Measurements from ENCODE around the gene TLE7.

The TLE7 gene

DNA sequence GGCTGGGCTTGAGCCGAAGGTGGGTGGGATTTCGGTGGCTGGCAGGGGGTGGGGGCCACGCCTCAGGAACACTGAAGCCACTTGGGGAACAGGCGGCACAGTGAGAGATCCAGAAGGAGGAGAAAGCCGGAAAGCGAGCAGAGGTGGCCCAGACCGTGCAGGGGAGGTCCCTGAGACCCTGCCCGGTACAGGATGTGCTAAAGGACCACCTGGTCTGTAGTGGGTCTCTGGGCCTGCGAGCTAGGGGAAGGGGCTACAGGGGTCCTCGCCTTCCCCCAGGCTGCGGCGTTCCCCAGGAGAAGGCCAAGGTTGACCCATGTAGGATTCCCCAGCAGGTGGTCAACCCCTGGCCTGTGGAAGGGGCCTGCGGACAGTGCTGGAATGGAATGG, at the start of gene TLE7:
Gene TLE7, minus strand, starts transcription at position 4 of the 390 bp plus-strand sequence. CDS start 8,730 bp downstream, outside the sequence.
- DNase-seq = no peak

DNA sequence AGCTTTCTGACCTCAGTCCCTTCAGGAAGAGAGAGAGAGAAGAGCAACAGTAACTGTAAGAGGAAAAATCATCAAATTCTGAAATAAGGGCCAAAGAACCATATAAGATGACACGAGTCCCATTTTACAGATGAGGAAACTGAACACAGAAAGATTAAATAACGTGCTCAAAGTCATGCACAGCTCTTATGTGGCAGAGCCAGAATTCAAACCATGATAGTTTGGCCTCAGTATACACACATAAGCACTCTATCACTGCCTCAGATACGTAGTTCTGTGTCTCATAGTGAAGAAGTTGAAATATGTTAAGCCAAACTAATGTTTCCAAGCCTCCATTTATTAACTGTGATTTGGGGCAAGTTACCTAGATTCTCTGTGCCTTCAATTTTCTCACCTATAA, 49.2 kb upstream of the TLE7 start:
- DNase-seq = no peak

DNA sequence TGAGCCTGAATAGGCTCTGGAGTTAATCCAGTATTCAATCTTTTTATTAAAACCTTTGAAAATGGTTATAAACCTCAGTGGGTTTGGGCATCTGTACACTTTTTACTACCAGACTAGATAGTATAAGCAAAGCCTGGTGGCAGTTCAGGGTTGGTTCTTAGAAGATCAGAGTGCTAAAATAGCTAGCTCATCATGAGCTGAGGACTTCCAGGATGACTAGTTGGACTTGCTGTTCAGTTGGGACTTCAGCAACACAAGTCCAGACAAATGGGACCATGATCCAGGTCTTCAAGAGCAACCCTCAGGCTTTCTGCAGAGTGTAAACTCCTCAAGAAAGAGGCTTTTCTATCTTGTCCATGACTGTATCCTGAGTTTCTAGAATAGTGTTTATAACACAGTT, 48.5 kb upstream of the TLE7 start:
- no peak for DNase-seq

DNA sequence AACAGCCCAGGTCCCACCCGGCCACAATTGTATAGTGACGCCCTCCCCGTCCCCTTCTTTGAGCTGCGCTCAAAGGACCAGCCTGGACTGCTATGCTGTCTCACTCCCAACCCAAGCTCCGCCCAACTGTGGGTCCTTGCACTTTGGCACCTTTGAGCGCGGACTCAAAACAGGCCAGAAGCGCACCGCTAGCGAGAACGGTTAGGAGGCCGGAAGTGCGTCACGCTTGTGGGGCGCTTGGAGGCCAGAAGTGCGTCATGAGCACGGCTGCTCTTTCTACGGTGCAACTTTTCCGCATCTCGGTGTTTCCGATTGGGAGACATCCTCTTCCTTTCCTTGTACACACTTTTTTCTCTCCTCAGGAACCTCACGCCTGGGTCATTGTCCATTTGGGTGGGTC, 47.3 kb upstream of the TLE7 start, which contains the start of gene ZNF19:
Gene ZNF19, minus strand, starts transcription at position 203 of the 400 bp plus-strand sequence. CDS start 7,210 bp downstream, outside the sequence.
- no peak for DNase-seq

- peak; percentile 92 for DNase-seq
These were observed 42.4 kb upstream of the TLE7 start for GRCh38 chr16:71484006-71484893.

DNA sequence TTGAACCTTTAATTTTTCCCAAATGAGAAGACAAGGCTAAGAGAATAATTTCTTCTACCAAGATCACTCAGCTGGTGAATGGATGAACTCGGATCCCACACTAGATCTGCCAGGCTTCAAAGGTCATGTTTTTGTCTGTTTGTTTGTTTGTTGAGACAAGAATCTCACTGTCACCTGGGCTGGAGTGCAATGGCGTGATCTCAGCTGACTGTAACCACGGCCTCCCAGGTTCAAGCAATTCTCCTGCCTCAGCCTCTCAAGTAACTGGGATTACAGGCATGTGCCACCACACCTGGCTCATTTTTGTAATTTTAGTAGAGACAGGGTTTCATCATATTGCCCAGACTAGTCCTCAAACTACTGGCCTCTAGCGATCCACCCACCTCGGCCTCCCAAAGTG, 40.7 kb upstream of the TLE7 start:
- DNase-seq = no peak

DNA sequence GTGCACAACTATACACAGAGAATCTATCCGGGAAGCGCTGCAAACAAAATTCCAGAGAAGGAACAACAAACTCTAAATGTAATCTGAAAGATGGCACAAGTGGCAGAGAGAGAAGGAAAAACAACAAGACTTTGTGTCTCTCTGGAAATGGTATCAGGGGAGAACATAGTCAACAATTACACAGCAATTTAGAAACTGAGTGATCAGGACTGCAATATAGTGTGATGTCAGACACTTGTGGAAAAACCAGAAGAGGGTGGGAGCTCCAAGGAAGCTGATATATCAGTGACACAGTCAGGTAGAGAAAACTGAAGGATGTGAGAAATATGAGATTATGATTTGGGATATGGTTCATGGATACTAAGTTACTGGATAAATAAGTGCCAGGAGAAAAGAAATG, 39.1 kb upstream of the TLE7 start:
- DNase-seq = no peak

- peak; percentile 94 for DNase-seq
These were observed 37.6 kb upstream of the TLE7 start for GRCh38 chr16:71479420-71479819.

GRCh38 chr16:71476457-71477124, 34.7 kb upstream of the TLE7 start:
- DNase-seq = no peak

GRCh38 chr16:71474864-71475263, 33.0 kb upstream of the TLE7 start:
- no peak for DNase-seq

GRCh38 chr16:71473891-71474290, 32.0 kb upstream of the TLE7 start:
- no peak for DNase-seq

GRCh38 chr16:71472931-71473330, 31.1 kb upstream of the TLE7 start:
- no peak for DNase-seq

DNA sequence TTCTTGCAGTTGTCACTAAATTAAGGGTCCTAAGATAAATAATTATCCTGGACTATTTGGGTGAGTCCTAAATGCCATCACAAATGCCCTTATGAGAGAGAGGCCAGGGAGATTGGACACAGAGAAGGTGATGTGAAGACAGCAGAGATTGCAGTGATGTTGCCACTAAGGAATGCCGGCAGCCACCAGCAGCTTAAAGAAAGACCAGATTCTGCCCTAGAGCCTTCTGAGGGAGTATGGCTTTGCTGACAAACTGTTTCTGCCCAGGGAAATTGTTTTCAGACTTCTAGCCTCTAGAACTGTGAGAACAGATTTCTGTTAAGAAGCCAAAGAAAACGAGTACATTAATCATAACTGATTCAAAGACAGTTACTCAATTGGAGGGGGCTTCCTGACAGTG, 30.2 kb upstream of the TLE7 start:
- no peak for DNase-seq

DNA sequence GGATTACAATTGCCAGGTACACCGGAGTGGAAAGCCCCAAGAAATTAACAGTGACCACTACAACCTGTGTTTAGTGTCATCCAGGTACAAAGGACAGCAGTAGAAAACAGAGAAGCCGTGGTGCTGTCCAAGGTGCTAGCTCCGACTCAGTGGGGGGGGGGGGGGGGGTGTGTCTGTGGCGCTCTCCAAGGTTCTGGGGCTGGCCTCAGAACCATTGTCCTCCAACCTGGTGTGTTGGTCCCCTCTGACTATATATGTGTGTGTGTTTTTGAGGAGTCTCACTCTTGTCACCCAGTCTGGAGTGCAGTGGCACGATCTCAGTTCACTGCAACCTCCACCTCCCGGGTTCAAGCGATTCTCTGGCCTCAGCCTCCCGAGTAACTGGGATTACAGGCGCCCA, 26.0 kb upstream of the TLE7 start:
- peak; percentile 69 for DNase-seq

DNA sequence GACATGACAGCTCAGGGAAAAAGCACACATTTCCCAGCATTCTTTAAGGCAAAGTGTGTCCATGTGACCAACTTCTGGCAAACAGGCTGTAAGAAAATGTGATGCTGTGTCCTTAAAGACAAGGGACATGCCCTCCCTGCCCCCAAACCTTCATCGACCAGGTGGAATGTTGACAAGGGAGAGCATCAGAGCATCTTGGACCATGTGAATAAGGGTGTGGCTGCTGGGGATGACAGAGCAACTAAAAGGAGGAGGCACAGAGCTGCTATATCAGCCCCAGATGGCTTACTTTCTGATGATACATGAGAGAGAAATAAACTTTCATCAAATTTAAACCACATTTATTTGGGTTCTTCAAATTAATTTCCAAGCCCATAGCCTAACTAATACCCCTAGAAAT, 22.4 kb upstream of the TLE7 start:
- no peak for DNase-seq

DNA sequence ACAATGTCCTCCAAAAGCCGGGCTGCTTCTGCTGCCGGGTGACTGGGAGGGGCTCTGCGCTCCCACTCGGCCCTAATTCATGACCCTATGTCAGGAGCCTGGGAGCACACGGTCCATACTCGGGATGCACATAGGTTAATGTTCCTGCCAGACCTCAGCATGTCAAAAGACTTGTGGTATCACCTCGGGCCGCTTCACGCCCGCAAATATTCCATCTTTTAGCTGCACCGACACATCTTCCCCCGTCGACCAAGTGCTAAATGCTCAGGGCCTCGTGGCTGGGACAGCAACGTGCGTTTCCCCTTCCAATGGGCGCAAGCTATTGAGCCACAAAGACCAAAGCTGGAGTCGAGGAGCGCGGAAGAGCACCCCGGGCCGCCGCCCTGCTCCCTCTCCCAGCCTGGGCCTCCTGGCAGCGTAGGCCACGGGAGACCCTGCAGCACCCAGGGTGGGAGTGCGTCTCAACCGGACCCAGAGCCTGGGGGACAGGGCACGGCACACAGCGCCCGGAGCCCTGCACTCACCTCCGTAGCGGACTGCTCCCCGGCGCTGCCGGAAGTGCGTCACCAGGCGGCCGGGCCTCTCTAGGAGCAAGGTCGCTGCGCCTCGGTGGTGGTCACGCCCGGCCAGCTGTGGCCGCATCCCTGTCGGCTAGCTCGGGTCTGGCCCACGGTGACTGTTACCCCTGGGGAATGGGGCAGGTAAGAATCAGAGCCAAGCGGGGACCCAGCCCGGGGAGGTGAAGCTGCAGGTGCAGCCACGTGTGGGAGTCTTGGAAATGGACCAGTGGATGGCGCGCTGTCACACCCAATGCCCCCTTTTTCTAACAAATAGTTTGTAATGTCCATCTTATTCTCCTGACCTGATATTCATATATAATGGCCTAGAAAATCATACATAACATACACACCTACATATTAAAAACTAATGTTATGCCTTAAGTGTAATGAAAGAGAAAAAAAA, 20.1 kb upstream of the TLE7 start, which contains the start of gene ZNF23:
Gene ZNF23, minus strand, starts transcription at position 562 of the 963 bp plus-strand sequence. CDS start 5,451 bp downstream, outside the sequence.
- peak; percentile 85 for DNase-seq

DNA sequence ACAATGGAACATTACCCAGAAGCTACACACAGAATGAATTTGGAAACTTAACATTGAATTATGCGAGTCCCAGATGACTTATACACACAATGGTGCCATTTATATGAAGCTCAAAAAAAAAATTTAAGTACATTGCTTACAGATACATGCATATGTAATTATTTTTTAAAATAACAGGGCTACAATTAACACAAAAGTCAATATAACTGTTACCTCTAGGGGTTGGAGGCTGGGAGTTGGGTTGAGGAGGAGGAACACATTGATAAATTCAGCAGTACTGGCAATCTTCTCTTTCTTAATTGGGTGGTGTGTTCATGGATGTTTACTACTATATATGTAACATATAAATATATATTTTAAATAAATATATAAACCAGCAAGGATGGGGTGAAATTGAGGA, 19.1 kb upstream of the TLE7 start:
- no peak for DNase-seq

GRCh38 chr16:71460236-71460635, 18.4 kb upstream of the TLE7 start:
- DNase-seq = no peak

- DNase-seq = no peak
These were observed 17.7 kb upstream of the TLE7 start for GRCh38 chr16:71459510-71459909.

- no peak for DNase-seq
These were observed 14.9 kb upstream of the TLE7 start for GRCh38 chr16:71456801-71457200.

DNA sequence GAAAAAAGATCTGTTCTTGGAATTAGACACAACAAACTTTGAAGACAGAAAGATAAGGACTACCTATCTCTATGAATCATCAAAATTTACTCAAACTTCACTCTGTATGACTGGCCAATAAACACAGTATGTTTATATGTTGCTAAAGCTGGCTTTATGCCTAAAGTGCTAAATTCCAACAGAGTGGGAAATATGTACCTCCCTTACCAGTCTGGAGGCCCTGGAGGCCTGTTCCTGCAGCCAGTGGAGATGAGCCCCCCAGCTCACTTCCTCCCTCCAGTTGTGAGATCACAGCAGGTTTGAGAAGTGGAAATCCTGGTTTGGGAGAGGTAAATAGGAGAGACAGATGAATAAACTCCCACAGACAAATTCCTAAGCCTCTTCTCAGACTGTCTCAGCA, 11.2 kb upstream of the TLE7 start:
- DNase-seq = no peak

DNA sequence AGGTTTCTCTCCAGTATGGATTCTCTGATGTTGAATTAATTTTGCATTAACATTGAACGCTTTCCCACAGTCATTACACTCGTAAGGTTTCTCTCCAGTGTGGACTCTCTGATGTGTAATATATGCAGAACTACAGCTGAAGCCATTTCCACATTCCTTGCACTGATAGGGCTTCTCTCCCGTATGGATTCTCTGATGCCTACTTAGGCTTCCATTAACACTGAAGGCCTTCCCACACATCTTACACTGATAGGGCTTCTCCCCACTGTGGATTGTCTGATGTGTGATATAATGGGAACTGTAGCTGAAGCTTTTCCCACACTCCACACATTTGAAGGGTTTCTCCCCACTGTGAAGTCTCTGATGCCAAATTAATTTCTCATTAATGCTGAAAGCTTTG, 7.2 kb upstream of the TLE7 start:
- peak; percentile 4 for DNase-seq

Data from OCI-M1 (cell line).